Transverse colon (tissue), 3 donors: ENCODE results near the gene CHD2.

Experiments
- EP300 ChIP-seq: sonication (generic); formaldehyde crosslinking; IDR thresholded peaks from one replicate; pipeline ENCODE4 v1.6.1; 2017; ENCODE audit warnings: antibody characterized with exemption, low read depth
- TF ChIP-seq, protein P1 (sequence below), 5 experiments: fragments of 200-600 bp in 3 of 5; fragments of 450-650 bp in 2 of 5; sonication (generic) in 3 of 5; IDR thresholded peaks; 1 replicate in 2 of 5; 2 replicates in 3 of 5; pipeline ENCODE4 v1.5.1; 2016 to 2017; ENCODE audit warnings: antibody characterized with exemption in 5 of 5, inconsistent platforms in 3 of 5, mild to moderate bottlenecking in 2 of 5, moderate library complexity in 1 of 5

GRCh38 chr15:92979011-92979701 lies 79.0 kb downstream of the CHD2 start:
- TF ChIP-seq, protein P1, sequence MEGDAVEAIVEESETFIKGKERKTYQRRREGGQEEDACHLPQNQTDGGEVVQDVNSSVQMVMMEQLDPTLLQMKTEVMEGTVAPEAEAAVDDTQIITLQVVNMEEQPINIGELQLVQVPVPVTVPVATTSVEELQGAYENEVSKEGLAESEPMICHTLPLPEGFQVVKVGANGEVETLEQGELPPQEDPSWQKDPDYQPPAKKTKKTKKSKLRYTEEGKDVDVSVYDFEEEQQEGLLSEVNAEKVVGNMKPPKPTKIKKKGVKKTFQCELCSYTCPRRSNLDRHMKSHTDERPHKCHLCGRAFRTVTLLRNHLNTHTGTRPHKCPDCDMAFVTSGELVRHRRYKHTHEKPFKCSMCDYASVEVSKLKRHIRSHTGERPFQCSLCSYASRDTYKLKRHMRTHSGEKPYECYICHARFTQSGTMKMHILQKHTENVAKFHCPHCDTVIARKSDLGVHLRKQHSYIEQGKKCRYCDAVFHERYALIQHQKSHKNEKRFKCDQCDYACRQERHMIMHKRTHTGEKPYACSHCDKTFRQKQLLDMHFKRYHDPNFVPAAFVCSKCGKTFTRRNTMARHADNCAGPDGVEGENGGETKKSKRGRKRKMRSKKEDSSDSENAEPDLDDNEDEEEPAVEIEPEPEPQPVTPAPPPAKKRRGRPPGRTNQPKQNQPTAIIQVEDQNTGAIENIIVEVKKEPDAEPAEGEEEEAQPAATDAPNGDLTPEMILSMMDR (IDR thresholded peaks at IDR 0.05), result no peak
- TF ChIP-seq EP300, result no peak
